SU-DHL-6 (cell line): ENCODE measurements around the gene WIPF3.

ENCODE experiments used
- H2AFZ ChIP-seq: fragments of 200-600 bp; sonication (generic); 2 replicates; pipeline ENCODE4 v1.6.1; 2014; ENCODE audit warnings: low read depth, mild to moderate bottlenecking, moderate library complexity, mixed read lengths, antibody characterized with exemption, low read length; ENCODE audit not compliant: severe bottlenecking
- H3F3A ChIP-seq: fragments of 200-600 bp; shearing (Covaris generic); 2 replicates; pipeline ENCODE4 v1.6.0; 2016; ENCODE audit warnings: antibody characterized with exemption, mild to moderate bottlenecking; ENCODE audit not compliant: insufficient read depth
- H3K27ac ChIP-seq: fragments of 200-600 bp; sonication (generic); 2 replicates; pipeline ENCODE4 v1.5.1; 2016; ENCODE audit warnings: low read depth, mild to moderate bottlenecking, low read length, moderate library complexity, mixed read lengths
- H3K27me3 ChIP-seq: fragments of 200-600 bp; sonication (generic), shearing (Covaris generic); 2 replicates; pipeline ENCODE4 v1.6.0; 2014; ENCODE audit warnings: mild to moderate bottlenecking, low read length
- H3K36me3 ChIP-seq: fragments of 200-600 bp; sonication (generic); 2 replicates; pipeline ENCODE4 v1.6.1; 2014; ENCODE audit warnings: mild to moderate bottlenecking, low read length, mixed read lengths
- H3K4me2 ChIP-seq: fragments of 300-600, 200-600 bp; shearing (Covaris generic), sonication (generic); 2 replicates; pipeline ENCODE4 v1.6.0; 2014; ENCODE audit warnings: low read length, low read depth, mild to moderate bottlenecking; ENCODE audit not compliant: poor library complexity, severe bottlenecking
- H3K4me3 ChIP-seq: fragments of 200-600 bp; sonication (generic); 2 replicates; pipeline ENCODE4 v1.5.1; 2014; ENCODE audit warnings: antibody characterized with exemption, low read length, mild to moderate bottlenecking, mixed read lengths; ENCODE audit not compliant: insufficient read depth, poor library complexity, severe bottlenecking
- H3K79me2 ChIP-seq: fragments of 200-600 bp; sonication (generic); 2 replicates; pipeline ENCODE4 v1.6.1; 2014; ENCODE audit warnings: mild to moderate bottlenecking, low read length, moderate library complexity; ENCODE audit not compliant: insufficient read depth
- H3K9ac ChIP-seq: fragments of 200-600 bp; sonication (generic); 2 replicates; pipeline ENCODE4 v1.7.0; 2014; ENCODE audit warnings: mild to moderate bottlenecking, low read length
- H3K9me2 ChIP-seq: fragments of 200-600 bp; sonication (generic); replicated peaks from 2 replicates; pipeline ENCODE4 v1.6.1; 2014; ENCODE audit warnings: low read length; ENCODE audit not compliant: insufficient read depth
- H3K9me3 ChIP-seq: fragments of 200-600 bp; sonication (generic); 2 replicates; pipeline ENCODE4 v1.6.1; 2014; ENCODE audit warnings: low read length, mixed read lengths; ENCODE audit not compliant: insufficient read depth
- H4K20me1 ChIP-seq: fragments of 200-600 bp; sonication (generic); 2 replicates; pipeline ENCODE4 v1.6.1; 2014; ENCODE audit warnings: low read depth, mild to moderate bottlenecking, antibody characterized with exemption, low read length, moderate library complexity, mixed read lengths
- CTCF ChIP-seq: fragments of 200-600 bp; sonication (generic); IDR thresholded peaks from one replicate; pipeline ENCODE4 v1.5.1; 2017; ENCODE audit warnings: antibody characterized with exemption, mild to moderate bottlenecking, low read length, moderate library complexity; ENCODE audit not compliant: insufficient read depth, poor library complexity, severe bottlenecking
- EZH2phosphoT487 ChIP-seq: fragments of 200-600 bp; sonication (generic), shearing (Covaris generic); conservative IDR thresholded peaks from 2 replicates; pipeline ENCODE4 v1.6.1; 2018; ENCODE audit warnings: mild to moderate bottlenecking, antibody characterized with exemption, low read length, moderate library complexity, mixed read lengths

WIPF3 gene

DNA sequence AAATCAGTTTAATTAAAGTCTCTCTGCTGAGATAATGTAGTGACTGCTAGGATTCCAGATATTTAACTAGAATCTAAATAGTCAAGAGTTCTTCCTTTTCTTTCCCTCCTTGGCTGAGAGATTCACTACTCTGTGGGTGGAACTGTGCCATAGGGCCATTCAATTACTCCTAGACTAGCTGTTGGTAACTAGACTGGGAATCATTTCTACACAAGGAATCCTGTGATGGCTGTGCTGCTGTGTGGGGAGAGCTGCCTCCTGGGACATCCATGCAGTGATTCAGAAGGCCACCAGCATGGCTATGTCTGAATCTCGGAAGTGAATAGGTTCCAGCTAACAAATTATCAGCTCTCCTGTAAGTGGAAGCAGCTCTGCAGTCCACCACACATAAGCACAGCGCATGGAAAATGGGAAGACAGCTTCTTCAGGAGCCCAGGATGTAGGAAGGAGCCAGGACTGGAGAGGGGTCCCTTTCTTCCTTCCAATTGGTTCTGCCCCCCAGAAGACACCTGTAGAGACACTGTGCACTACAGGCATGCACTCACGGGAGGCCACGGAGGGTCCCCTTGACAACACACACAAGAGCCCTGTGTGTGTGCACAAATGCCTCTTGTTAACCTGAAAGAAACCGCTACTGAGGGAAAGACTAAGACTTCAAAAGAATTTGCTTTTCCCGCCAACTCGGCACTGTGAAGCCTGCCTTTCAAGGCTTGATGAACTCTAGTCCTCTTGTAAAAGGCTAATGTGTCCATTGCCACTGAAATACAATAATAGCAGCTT lies 116.8 kb downstream of the WIPF3 start:
- no peaks in the 10 kb centered on the region for H3K27me3 ChIP-seq
- TF ChIP-seq CTCF (no peak), EZH2phosphoT487 (no peak)
- H3K79me2 ChIP-seq, result no peaks in the 10 kb centered on the region
- H3K27ac ChIP-seq, result no peak overlapping the region
- no peaks in the 10 kb centered on the region for H3F3A ChIP-seq
- no peaks in the 10 kb centered on the region for H4K20me1 ChIP-seq
- H3K9me3 ChIP-seq, result no peaks in the 10 kb centered on the region
- H2AFZ ChIP-seq, result no peak overlapping the region
- H3K4me3 ChIP-seq, result no peak overlapping the region
- H3K9me2 ChIP-seq, result no peaks in the 10 kb centered on the region
- no peaks in the 10 kb centered on the region for H3K36me3 ChIP-seq
- no peak overlapping the region for H3K9ac ChIP-seq
- H3K4me2 ChIP-seq, result no peak overlapping the region

DNA sequence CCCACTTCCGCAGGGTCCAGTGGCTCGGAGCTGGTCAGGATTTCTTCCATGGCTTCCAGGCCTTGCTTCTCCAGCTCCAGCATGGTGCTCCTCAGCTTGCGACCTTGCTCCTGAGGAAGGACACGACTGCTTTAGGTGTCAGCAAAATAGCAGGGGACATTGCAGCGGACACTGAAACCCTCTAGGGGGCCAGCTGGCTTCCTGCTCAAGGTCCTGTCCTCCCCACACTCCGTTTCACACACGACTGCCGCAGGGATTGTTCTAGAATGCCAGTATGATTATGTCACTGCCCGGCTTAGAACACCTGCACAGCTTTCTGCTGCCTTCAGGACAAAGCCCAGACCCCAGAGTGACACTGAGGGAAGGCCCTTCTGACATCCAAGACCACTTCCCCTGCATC lies 117.7 kb downstream of the WIPF3 start:
- Histone ChIP-seq H2AFZ (no peak overlapping the region), H3K9me3 (no peaks in the 10 kb centered on the region), H3K9me2 (no peaks in the 10 kb centered on the region), H3F3A (no peaks in the 10 kb centered on the region), H3K4me2 (no peak overlapping the region), H3K79me2 (no peaks in the 10 kb centered on the region), H3K9ac (no peak overlapping the region), H3K27ac (no peak overlapping the region), H3K4me3 (no peak overlapping the region), H3K36me3 (no peaks in the 10 kb centered on the region), H3K27me3 (no peaks in the 10 kb centered on the region), H4K20me1 (no peaks in the 10 kb centered on the region)
- no peak for TF ChIP-seq EZH2phosphoT487
- TF ChIP-seq CTCF, result no peak

- no peaks in the 10 kb centered on the region for H3K27me3 ChIP-seq
- H3K9ac ChIP-seq, result no peak overlapping the region
- no peaks in the 10 kb centered on the region for H3K79me2 ChIP-seq
- no peak overlapping the region for H3K27ac ChIP-seq
- H3K4me3 ChIP-seq, result no peak overlapping the region
- no peaks in the 10 kb centered on the region for H3K9me2 ChIP-seq
- no peaks in the 10 kb centered on the region for H4K20me1 ChIP-seq
- H3K9me3 ChIP-seq, result no peaks in the 10 kb centered on the region
- no peaks in the 10 kb centered on the region for H3F3A ChIP-seq
- TF ChIP-seq CTCF, result no peak
- no peak for TF ChIP-seq EZH2phosphoT487
- no peak overlapping the region for H3K4me2 ChIP-seq
- no peak overlapping the region for H2AFZ ChIP-seq
- no peaks in the 10 kb centered on the region for H3K36me3 ChIP-seq
These were observed 118.4 kb downstream of the WIPF3 start for GRCh38 chr7:29924684-29925083.
